ENCODE data around the gene LYRM7.

DNA sequence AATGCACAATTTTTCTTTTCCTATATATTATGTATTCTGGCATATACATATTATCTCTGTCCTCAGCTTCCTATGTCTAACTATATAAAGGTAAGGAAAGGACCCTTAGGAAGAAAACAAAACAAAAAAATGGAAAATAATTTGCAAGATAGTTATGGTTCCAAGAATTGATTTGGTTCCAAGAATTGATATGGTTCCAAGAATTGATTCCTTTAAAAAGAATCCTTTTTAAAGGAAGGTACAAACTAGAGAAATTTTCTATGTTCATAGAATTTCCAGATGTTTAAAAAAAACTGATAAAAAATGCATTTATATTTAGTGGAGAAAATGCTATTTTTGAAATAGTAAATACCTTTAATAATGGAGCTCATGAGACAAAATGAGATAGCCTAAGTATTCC is 12.1 kb downstream of the LYRM7 start:
- TF ChIP-seq, protein P1, sequence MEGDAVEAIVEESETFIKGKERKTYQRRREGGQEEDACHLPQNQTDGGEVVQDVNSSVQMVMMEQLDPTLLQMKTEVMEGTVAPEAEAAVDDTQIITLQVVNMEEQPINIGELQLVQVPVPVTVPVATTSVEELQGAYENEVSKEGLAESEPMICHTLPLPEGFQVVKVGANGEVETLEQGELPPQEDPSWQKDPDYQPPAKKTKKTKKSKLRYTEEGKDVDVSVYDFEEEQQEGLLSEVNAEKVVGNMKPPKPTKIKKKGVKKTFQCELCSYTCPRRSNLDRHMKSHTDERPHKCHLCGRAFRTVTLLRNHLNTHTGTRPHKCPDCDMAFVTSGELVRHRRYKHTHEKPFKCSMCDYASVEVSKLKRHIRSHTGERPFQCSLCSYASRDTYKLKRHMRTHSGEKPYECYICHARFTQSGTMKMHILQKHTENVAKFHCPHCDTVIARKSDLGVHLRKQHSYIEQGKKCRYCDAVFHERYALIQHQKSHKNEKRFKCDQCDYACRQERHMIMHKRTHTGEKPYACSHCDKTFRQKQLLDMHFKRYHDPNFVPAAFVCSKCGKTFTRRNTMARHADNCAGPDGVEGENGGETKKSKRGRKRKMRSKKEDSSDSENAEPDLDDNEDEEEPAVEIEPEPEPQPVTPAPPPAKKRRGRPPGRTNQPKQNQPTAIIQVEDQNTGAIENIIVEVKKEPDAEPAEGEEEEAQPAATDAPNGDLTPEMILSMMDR (IDR thresholded peaks at IDR 0.05; ENCODE audit: poor library complexity) = no peak
- TF ChIP-seq EZH2phosphoT487 (IDR thresholded peaks at IDR 0.05; ENCODE audit: low read depth, severe bottlenecking, unreplicated experiment) = no peak
